ENCODE measurements around the gene SRA1. TPM values are rescaled to one million over a fixed set of nuclear protein-coding genes. Genes with fewer than 3 reads are reported as not detected.

The SRA1 gene
- total and polyA plus RNA-seq, 9 of the 15 experiments (the other 6 are each of a cell fraction or from before 2014, with no cell fraction given) = 24.1 to 47.4 (median 41.3) TPM

DNA sequence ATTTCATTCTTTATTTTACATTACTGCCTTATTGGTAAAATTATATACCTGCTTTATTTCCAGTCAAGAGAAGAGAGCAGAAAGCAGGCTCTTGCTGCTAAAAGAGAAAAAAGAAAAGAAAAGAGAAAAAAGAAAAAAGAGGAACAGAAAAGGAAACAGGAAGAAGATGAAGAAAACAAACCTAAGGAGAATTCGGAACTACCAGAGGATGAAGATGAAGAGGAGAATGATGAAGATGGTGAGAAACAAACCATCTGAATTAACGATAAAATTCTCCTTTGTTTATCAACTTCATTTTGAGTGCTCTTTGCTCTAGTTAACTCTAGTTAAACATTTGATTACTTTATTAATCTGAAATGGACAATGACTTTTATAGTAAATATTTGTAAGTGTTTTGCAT is 33.3 kb downstream of the SRA1 start:
- H3K27ac ChIP-seq (ENCODE audit: extremely low read depth, low read depth, low read length) = no peak overlapping the region
- peaks cover 63% of the 10 kb centered on the region for H3K36me3 ChIP-seq (ENCODE audit: control insufficient read depth, insufficient read depth, low read length)
- H3K4me1 ChIP-seq (replicated peaks in 1 of 2; ENCODE audit: control insufficient read depth in 2 of 2, insufficient read depth in 2 of 2, low read length in 2 of 2) = no peaks in the 10 kb centered on the region
- no TSS peak for BruUV-seq (replicated peaks)
- POLR2A ChIA-PET = no interaction called here
- no peak overlapping the region for H3K9ac ChIP-seq (ENCODE audit: insufficient read depth in 1 of 2, low read depth in 2 of 2, low read length in 2 of 2)
- H3K9me1 ChIP-seq (ENCODE audit: control insufficient read depth, insufficient read depth, low read length) = no peaks in the 10 kb centered on the region
- no peaks in the 10 kb centered on the region for H4K20me1 ChIP-seq (replicated peaks; ENCODE audit: control insufficient read depth, insufficient read depth, low read length)
- FAIRE-seq (no peak), ATAC-seq (no peak), DNase-seq (ENCODE audit: extremely low read depth in 1 of 4, low spot score in 3 of 4) (no peak)
- in situ Hi-C loops (cut with MboI) (no loop called here), intact Hi-C loops (cut with micrococcal nuclease) (no loop called here)
- no peaks in the 10 kb centered on the region for H3K79me2 ChIP-seq (ENCODE audit: control insufficient read depth, insufficient read depth, low read length)
- TF ChIP-seq SRF (CRISPR knock-in tag; IDR thresholded peaks at IDR 0.05) = no peak
- no peak for TF ChIP-seq SRSF1 (IDR thresholded peaks at IDR 0.05; ENCODE audit: low read depth, low read length)
- no peak for TF ChIP-seq ZNF23 (CRISPR knock-in tag; IDR thresholded peaks at IDR 0.05)
- TF ChIP-seq SIN3A (IDR thresholded peaks at IDR 0.05; ENCODE audit: borderline replicate concordance in 2 of 2, control insufficient read depth in 1 of 2, low read depth in 2 of 2, low read length in 2 of 2) = no peak
- no peak for TF ChIP-seq KLF16 (IDR thresholded peaks at IDR 0.05)
- no peak for TF ChIP-seq HCFC1 (IDR thresholded peaks at IDR 0.05; ENCODE audit: low read depth, low read length)
- TF ChIP-seq KAT2B (IDR thresholded peaks at IDR 0.05; ENCODE audit: low read depth, low read length) = no peak
- TF ChIP-seq PURB (CRISPR knock-in tag; IDR thresholded peaks at IDR 0.05; ENCODE audit: low read depth) = no peak
- TF ChIP-seq, protein P1, sequence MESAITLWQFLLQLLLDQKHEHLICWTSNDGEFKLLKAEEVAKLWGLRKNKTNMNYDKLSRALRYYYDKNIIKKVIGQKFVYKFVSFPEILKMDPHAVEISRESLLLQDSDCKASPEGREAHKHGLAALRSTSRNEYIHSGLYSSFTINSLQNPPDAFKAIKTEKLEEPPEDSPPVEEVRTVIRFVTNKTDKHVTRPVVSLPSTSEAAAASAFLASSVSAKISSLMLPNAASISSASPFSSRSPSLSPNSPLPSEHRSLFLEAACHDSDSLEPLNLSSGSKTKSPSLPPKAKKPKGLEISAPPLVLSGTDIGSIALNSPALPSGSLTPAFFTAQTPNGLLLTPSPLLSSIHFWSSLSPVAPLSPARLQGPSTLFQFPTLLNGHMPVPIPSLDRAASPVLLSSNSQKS (CRISPR knock-in tag; IDR thresholded peaks at IDR 0.05) = no peak
- TF ChIP-seq ZNF408 (CRISPR knock-in tag; IDR thresholded peaks at IDR 0.05; ENCODE audit: low read depth) = no peak
- TF ChIP-seq ZNF695 (CRISPR knock-in tag; IDR thresholded peaks at IDR 0.05) = no peak
- no peak for TF ChIP-seq ZNF586 (CRISPR knock-in tag; conservative IDR thresholded peaks at IDR 0.05)
- TF ChIP-seq ZNF121 (CRISPR knock-in tag; conservative IDR thresholded peaks at IDR 0.05) = no peak
- no peak for TF ChIP-seq ZNF778 (CRISPR knock-in tag; IDR thresholded peaks at IDR 0.05)
- TF ChIP-seq, protein P2, sequence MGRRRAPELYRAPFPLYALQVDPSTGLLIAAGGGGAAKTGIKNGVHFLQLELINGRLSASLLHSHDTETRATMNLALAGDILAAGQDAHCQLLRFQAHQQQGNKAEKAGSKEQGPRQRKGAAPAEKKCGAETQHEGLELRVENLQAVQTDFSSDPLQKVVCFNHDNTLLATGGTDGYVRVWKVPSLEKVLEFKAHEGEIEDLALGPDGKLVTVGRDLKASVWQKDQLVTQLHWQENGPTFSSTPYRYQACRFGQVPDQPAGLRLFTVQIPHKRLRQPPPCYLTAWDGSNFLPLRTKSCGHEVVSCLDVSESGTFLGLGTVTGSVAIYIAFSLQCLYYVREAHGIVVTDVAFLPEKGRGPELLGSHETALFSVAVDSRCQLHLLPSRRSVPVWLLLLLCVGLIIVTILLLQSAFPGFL (CRISPR knock-in tag; IDR thresholded peaks at IDR 0.05) = no peak
- TF ChIP-seq, protein P3, sequence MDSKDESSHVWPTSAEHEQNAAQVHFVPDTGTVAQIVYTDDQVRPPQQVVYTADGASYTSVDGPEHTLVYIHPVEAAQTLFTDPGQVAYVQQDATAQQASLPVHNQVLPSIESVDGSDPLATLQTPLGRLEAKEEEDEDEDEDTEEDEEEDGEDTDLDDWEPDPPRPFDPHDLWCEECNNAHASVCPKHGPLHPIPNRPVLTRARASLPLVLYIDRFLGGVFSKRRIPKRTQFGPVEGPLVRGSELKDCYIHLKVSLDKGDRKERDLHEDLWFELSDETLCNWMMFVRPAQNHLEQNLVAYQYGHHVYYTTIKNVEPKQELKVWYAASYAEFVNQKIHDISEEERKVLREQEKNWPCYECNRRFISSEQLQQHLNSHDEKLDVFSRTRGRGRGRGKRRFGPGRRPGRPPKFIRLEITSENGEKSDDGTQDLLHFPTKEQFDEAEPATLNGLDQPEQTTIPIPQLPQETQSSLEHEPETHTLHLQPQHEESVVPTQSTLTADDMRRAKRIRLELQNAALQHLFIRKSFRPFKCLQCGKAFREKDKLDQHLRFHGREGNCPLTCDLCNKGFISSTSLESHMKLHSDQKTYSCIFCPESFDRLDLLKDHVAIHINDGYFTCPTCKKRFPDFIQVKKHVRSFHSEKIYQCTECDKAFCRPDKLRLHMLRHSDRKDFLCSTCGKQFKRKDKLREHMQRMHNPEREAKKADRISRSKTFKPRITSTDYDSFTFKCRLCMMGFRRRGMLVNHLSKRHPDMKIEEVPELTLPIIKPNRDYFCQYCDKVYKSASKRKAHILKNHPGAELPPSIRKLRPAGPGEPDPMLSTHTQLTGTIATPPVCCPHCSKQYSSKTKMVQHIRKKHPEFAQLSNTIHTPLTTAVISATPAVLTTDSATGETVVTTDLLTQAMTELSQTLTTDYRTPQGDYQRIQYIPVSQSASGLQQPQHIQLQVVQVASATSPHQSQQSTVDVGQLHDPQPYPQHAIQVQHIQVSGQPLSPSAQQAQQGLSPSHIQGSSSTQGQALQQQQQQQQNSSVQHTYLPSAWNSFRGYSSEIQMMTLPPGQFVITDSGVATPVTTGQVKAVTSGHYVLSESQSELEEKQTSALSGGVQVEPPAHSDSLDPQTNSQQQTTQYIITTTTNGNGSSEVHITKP (IDR thresholded peaks at IDR 0.05; ENCODE audit: partially characterized antibody) = no peak
- TF ChIP-seq TRIM28 (IDR thresholded peaks at IDR 0.05) = no peak
- H3K9me3 ChIP-seq (replicated peaks; ENCODE audit: control insufficient read depth, insufficient read depth, low read depth, low read length) = no peaks in the 10 kb centered on the region
- 96% methylated on average over 2 of the region's 2 CpGs for WGBS (ENCODE audit: insufficient coverage, low coverage, missing lambda C conversion rate)
- no peak overlapping the region for H2AFZ ChIP-seq (ENCODE audit: low read depth, low read length)
- no peak overlapping the region for H3K4me3 ChIP-seq
- H3K4me2 ChIP-seq (ENCODE audit: insufficient read depth, low read length) = no peak overlapping the region
- H3K27me3 ChIP-seq (ENCODE audit: control insufficient read depth in 2 of 2, insufficient read depth in 2 of 2, low read length in 2 of 2) = no peaks in the 10 kb centered on the region
- CTCF ChIA-PET (ENCODE audit: low intra/inter-chr PET ratio) = no interaction called here
